Measurements from ENCODE around the gene PLOD2. TPM values are rescaled to one million over a fixed set of nuclear protein-coding genes. Genes with fewer than 3 reads are reported as not detected.

PLOD2 gene
- polyA plus RNA-seq, 1 experiment: 33.2 TPM

GRCh38 chr3:146134348-146135117 lies 26.5 kb downstream of the PLOD2 start:
- ChIA-PET CTCF (no interaction called here), POLR2A (no interaction called here)
- DNase-seq (ENCODE audit: low read depth): no peak
- no peaks in the 10 kb centered on the region for H3K36me3 ChIP-seq (ENCODE audit: control insufficient read depth, insufficient read depth, low read length)
- H3K27me3 ChIP-seq (ENCODE audit: control insufficient read depth, insufficient read depth, low read length): no peaks in the 10 kb centered on the region
- H3K4me3 ChIP-seq (ENCODE audit: low read depth, low read length): no peak overlapping the region
- no peak for TF ChIP-seq CTCF (IDR thresholded peaks at IDR 0.05; ENCODE audit: insufficient read depth, low read depth, low read length)

GRCh38 chr3:146133441-146133840 lies 27.5 kb downstream of the PLOD2 start:
- Histone ChIP-seq H3K4me3 (ENCODE audit: low read depth, low read length) (no peak overlapping the region), H3K27me3 (ENCODE audit: control insufficient read depth, insufficient read depth, low read length) (no peaks in the 10 kb centered on the region), H3K36me3 (ENCODE audit: control insufficient read depth, insufficient read depth, low read length) (no peaks in the 10 kb centered on the region)
- POLR2A ChIA-PET: no interaction called here
- CTCF ChIA-PET: no interaction called here
- no peak for TF ChIP-seq CTCF (IDR thresholded peaks at IDR 0.05; ENCODE audit: insufficient read depth, low read depth, low read length)
- no peak for DNase-seq (ENCODE audit: low read depth)

- no peaks in the 10 kb centered on the region for H3K27me3 ChIP-seq (ENCODE audit: control insufficient read depth, insufficient read depth, low read length)
- CTCF ChIA-PET: no interaction called here
- peak; percentile 64 for DNase-seq (ENCODE audit: low read depth)
- TF ChIP-seq CTCF (IDR thresholded peaks at IDR 0.05; ENCODE audit: insufficient read depth, low read depth, low read length): no peak
- no peaks in the 10 kb centered on the region for H3K36me3 ChIP-seq (ENCODE audit: control insufficient read depth, insufficient read depth, low read length)
- POLR2A ChIA-PET: no interaction called here
- H3K4me3 ChIP-seq (ENCODE audit: low read depth, low read length): no peak overlapping the region
Observed at GRCh38 chr3:146131616-146132410, 29.2 kb downstream of the PLOD2 start.

- ChIA-PET CTCF (no interaction called here), POLR2A (no interaction called here)
- DNase-seq (ENCODE audit: low read depth): peak; percentile 57
- H3K4me3 ChIP-seq (ENCODE audit: low read depth, low read length): no peak overlapping the region
- H3K36me3 ChIP-seq (ENCODE audit: control insufficient read depth, insufficient read depth, low read length): no peaks in the 10 kb centered on the region
- H3K27me3 ChIP-seq (ENCODE audit: control insufficient read depth, insufficient read depth, low read length): no peaks in the 10 kb centered on the region
- no peak for TF ChIP-seq CTCF (IDR thresholded peaks at IDR 0.05; ENCODE audit: insufficient read depth, low read depth, low read length)
Observed at GRCh38 chr3:146130881-146131371, 30.1 kb downstream of the PLOD2 start.

- no peaks in the 10 kb centered on the region for H3K36me3 ChIP-seq (ENCODE audit: control insufficient read depth, insufficient read depth, low read length)
- no peaks in the 10 kb centered on the region for H3K27me3 ChIP-seq (ENCODE audit: control insufficient read depth, insufficient read depth, low read length)
- CTCF ChIA-PET: no interaction called here
- H3K4me3 ChIP-seq (ENCODE audit: low read depth, low read length): no peak overlapping the region
- POLR2A ChIA-PET: no interaction called here
- TF ChIP-seq CTCF (IDR thresholded peaks at IDR 0.05; ENCODE audit: insufficient read depth, low read depth, low read length): no peak
- no peak for DNase-seq (ENCODE audit: low read depth)
Observed at GRCh38 chr3:146129750-146130149, 31.2 kb downstream of the PLOD2 start.
